CD4-positive, alpha-beta T cell treated with Interleukin-4 for 4 hours (primary cell): ENCODE measurements around the gene RMRP.
A peak's percentile ranks its signal among the peaks of the same experiment; 100 is the strongest.

Experiments
- DNase-seq: peaks from one replicate; pipeline ENCODE4 v3.0.0-alpha.2; 2020

The RMRP gene

GRCh38 chr9:35657546-35658136 lies at the start of gene RMRP:
Gene RMRP, minus strand, starts transcription at chr9:35658019.
- peak; percentile 96 for DNase-seq

GRCh38 chr9:35706951-35707350 lies 49.1 kb upstream of the RMRP start:
- no peak for DNase-seq

- DNase-seq: no peak
Observed at GRCh38 chr9:35705836-35706430, 48.1 kb upstream of the RMRP start.

- no peak for DNase-seq
Observed at GRCh38 chr9:35705372-35705771, 47.6 kb upstream of the RMRP start.

- no peak for DNase-seq
Observed at GRCh38 chr9:35703906-35704672, 46.3 kb upstream of the RMRP start.

GRCh38 chr9:35702696-35703095 lies 44.9 kb upstream of the RMRP start:
- DNase-seq: no peak

GRCh38 chr9:35700942-35701341 lies 43.1 kb upstream of the RMRP start:
- DNase-seq: no peak

GRCh38 chr9:35700031-35700430 lies 42.2 kb upstream of the RMRP start:
- no peak for DNase-seq

GRCh38 chr9:35698231-35698630 lies 40.4 kb upstream of the RMRP start:
- DNase-seq: no peak

GRCh38 chr9:35697486-35697885 lies 39.7 kb upstream of the RMRP start:
- DNase-seq: no peak

- peak; percentile 52 for DNase-seq
Observed at GRCh38 chr9:35696520-35697215, 38.8 kb upstream of the RMRP start.

GRCh38 chr9:35695943-35696401 lies 38.2 kb upstream of the RMRP start:
- no peak for DNase-seq

- DNase-seq: no peak
Observed at GRCh38 chr9:35691757-35692301, 34.0 kb upstream of the RMRP start.

- peak; percentile 1 for DNase-seq
Observed at GRCh38 chr9:35691334-35691650, 33.5 kb upstream of the RMRP start.

GRCh38 chr9:35690614-35691333 lies 33.0 kb upstream of the RMRP start:
- peak; percentile 24 for DNase-seq

- no peak for DNase-seq
Observed at GRCh38 chr9:35690294-35690613, 32.4 kb upstream of the RMRP start.

- no peak for DNase-seq
Observed at GRCh38 chr9:35689542-35690293, 31.9 kb upstream of the RMRP start, which contains the start of gene TPM2. Gene TPM2, minus strand, starts transcription at chr9:35689925. Its CDS starts 108 bp downstream, at chr9:35689817.

GRCh38 chr9:35688558-35689541 lies 31.0 kb upstream of the RMRP start:
- DNase-seq: peak; percentile 16

- DNase-seq: no peak
Observed at GRCh38 chr9:35687972-35688557, 30.2 kb upstream of the RMRP start.

GRCh38 chr9:35687306-35687705 lies 29.5 kb upstream of the RMRP start:
- no peak for DNase-seq
